HuH-7.5 (cell line): ENCODE data around the gene CDH23.

Experiments used
- DNase-seq: peaks from one replicate; pipeline ENCODE4 v3.0.0; 2011; ENCODE audit warnings: low spot score

Gene CDH23

DNA sequence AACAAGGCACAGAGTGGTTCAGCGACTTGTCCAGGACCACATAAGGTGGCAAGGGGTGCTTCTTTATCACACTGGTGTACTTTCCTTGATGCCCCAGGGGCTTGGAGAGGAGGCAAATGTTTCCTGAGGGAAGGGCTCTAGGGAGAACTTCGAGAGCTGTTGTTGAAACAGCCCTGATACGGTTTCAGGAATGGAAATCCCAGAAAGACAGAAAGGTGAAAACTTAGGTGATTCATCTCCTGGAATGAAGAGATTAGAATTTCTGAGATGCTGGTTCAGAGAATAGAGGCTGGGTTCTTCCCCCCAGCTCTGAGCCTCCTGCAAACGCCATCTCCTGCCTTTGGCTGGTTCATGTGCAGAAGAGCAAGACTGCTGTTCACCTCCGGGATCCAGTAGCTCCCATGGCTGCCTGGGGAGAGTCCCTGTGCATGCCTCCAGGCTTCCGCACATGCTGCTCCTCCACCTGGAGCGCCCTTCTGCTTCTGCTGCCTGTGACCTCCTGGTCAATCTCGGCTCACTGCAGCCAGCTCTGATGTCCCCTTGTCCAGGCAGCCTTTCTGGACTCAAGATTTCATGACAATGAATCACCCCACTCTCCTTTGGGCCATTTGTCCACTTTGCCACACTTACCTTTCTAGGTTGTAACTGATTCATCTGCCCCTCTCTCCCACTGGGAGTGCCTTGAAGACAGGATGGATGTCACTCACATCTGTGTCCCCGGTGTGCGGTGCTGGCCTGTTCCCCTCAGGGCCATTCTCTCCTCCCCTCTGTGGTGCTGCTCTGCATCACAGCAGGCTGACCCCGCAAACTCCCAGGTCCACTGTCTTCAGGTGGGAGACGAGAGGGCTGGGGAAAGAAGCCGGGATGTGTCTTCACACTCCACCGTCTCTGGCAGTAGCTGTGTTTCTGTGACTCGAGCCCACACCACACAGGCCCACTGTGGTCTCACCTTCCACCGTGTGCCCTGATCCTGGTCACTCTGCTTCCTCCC, 3.6 kb upstream of the CDH23 start:
- no peak for DNase-seq

DNA sequence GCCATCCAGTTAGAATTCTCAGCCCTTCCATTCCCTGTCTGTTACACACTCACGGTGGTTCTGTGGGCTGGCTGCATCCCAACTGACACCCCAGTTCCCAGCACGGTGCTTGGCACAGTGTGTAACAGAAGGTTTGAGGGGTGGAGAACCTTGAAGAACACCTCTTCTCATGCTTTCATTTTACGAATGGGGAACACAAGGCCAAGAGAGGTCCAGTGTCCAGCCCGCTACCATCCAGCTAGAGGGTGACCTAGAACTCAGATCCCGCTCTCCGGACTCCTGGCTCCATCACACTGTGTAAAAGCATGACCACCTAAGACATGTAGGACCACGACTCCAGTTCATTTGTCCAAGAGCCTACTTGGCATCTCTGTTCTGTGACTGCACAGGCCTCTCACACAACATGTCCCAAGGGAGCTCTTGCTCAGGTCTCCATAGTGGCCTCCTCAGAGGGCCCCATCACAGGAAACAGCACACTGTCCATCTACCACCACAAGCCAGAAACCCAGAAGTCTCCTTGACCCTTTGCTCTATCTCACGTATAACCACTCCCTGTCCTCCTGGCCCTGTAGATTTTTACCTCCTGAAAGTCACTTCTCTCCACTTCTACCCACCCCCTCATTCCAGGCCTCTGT, 2.8 kb upstream of the CDH23 start:
- no peak for DNase-seq

DNA sequence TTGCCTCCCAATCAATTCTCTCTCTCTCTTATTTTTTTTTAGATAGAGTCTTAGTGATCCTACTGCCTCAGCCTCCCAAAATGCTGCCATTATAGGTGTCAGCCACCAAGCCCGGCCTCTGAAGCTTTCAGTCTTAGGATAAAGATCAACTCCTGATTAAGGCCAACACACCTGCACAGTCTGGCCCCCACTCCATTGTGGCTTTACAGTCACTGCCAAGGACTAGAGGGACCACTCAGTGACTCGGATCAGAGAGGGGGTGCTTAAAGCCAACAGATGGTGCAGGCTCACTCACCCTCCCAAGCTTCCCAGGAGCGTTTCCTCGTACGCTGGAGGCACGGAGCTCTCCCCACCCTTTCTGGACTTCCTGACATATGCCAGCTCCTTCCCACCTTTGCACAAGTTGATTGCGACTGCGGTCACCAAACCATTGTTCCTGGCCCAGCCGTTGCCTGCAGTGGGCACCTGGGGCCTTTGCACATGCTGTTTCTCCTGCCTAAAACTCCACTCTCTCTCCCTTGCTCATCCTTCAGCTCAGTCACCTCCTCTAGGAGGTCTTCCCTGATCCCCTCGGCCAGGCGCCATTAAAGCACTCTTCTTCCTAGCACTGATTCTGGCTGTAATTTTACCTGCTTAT, 1.7 kb upstream of the CDH23 start:
- DNase-seq, result no peak

DNA sequence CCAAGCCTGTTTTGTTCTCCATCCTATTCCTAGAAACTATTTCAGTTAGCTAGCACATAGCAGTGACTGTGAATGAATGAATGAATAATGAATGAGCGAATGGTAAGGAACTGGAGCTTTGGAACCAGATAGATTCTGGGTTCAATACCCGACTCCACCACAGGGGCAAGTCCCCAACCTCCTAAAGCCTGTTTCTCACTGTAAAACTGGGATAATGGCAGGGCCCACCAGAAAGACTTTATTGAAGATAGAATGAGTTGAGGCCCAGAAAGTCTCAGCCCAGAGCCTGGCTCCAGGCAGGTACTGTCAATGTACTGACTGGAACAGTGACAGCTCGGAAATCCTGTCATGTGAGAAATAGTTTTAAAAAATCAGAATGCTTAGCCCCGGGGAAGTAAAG, 1.1 kb upstream of the CDH23 start:
- peak; percentile 49 for DNase-seq

DNA sequence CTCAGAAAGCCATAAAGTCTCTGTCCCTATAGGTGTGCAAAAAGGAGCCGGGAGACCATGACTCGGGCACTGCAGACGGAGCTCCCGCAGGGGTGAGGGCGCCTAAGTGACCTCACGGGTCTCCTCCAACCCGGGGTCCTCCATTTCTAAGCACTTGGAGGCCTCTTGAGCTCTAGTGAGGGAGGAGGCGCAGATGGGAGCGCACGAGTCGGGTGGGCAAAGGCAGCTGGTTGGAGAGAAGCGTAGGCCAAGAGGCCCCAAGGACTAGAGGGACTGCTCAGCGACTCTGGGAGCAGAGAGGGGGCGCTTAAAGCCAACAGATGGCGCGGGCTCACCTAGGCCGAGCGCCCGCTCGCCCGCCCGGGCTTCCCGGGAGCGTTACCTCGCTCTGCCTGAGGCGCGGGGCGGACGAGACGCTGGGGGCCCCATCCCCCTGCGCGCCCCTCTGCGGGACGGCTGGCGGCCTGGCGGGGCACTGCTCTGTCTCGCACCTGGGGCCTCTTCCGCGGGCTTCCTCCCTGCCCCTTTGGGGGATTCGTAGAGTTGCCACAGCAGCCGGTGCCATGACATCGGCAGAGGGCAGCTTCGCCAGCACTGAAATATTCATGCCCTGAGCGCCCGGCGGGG, 523 bp upstream of the CDH23 start:
- peak; percentile 54 for DNase-seq

DNA sequence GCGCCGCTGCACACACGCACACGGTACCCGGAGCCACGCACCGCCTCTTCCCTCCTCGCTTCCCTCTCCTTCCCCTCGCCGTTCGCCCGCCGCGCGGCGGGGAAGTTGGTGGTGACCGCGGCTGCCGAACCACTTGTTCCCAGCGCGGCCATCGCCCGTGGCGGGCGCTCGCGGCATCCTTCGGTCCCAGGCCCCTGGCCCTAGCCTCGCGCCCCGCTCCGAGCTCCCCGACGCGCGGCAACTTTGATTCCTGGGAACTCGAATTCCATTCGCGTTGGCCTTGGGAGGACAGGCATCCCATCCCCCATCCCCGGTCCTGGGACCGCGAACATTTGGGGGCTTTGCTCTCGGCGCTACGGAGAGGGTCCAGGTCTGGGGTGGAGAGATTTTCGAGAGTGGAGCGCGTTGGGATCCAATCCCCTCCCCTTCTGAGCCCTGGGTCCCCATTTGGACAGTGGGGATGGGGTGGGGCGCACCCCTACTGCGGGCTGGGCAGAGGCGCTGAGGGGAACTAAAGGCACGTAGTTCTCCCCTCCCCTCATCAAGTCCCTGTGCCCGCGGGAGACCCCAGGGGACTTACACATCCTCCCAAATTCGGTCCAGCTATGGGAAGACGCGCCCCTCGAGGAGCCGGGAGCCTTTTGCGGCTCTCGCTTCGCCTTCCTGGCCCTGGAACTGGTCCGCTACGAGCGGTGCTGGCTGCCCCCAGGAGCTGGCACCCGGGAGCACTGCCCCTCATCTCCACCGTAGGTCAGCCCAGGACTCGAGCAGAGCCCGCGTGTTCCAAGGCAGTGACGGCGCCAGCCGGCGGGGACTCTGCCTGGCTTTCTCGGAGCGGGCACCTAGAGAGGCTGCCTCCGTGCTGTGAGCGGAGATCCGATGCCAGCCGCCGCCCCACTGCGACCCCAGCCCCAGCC, 834 bp downstream of the CDH23 start:
- peak; percentile 28 for DNase-seq

DNA sequence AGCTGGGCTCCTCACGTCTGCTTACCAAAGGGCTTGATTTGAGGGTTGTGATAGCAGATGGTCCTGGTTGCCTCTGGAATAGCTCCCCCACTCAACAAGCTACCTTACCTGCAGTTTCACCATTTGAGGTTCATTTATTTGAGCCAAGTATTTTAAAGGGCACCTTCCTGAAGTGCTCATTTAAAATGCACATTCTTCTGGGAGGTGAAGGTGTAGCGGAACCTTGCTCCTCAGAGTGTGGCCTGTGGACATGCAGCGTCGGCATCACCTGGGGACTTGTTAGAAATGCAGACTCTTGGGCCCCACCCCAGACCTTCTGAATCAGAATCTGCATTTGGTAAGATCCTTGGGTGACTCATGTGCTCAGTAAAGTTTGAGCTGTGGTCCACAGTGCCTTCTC, 2.3 kb downstream of the CDH23 start:
- DNase-seq, result no peak

DNA sequence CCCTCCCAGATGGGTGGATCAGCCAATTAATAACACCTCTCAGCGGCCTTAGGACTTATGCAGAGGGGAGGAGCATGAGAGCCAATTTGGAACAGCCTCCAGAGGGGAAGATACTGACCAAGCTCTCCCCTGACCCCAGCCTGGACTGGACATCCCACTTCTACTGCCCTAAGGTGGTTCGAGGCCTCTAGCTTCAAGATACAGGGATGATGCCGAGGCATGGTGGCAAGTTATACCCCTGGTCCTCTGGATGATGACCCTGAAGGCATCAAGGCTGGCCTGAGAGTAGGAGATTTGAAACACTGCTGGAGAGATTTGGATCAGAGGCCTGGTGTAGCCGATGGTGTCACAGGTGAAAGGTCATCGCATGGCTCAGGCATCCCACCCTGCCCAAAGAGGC, 3.2 kb downstream of the CDH23 start:
- DNase-seq, result no peak

DNA sequence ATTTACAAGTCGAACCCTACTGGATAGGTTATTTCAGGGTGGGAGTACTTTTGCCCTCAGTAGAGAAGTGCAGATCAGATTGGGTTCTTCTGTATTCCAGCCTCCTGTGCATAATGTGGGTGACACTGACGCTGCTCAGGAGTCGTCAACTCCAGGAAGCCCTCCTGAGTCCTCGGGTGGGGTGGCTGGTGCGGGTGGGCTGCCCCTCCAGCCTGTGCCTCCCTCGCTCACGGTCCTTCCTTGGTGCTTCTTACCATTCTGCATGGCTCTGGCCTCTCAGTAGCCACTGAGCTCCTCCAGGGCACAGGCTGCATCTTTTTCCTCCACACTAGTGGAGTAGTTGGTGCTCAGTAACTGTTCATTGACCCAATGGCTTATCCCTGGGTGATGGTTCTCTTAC, 4.3 kb downstream of the CDH23 start:
- no peak for DNase-seq

DNA sequence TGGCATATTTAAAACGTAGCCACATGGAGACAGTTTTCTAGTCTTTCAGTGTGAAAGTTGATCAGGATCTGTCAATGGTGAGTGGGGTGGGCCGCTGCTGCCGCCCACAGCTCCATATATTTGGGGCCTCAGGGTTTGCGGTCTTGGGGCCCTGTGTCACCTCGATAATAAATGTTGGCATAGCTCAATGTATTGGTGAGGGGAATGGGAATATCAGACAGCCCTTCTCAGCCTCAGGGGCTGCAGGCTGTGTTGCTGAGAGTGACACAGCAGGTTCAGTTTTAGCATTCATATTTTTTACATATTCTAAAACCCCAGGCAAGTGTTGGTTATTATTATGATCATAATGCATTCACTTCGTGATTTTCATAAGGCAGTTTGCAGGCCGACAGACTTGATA, 5.3 kb downstream of the CDH23 start:
- DNase-seq, result no peak

DNA sequence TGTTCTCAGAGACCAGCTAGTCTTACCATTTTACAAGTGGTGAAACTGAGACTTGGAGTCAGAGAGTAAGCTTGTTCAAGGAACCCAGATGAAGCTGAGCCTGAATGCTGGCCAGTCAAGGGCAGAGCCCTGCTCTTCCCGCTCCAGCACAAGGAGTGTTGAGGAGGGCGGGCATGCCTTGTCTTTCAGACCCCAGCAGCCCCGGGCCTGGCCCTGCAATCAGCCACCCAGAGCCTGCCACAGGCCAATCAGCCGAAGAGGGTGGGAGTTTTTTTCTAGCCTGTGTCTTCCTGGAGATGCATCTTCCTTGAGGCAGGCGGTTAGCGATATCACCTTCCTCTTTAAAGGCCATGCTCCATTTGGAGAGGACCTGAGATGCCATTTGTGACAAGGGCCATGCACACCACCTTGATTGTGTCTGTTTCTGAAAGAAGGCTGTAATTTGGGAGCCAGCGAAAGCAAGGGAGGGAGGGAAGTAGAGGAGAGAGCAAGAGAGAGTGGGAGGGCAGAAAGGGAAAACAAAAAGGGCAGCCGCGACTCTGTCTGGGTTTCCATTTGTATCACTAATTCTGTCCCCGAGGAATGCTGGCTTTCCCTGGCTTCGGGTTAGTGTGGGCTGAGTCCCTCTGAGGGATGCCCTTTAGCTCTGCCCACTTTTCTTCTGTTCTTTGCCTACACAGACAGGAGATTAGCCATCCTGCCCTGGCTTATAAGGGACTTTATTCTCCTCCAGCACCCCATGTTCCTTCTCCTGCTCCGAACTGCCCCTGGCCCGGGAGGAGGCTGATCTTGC, 8.0 kb downstream of the CDH23 start:
- no peak for DNase-seq

DNA sequence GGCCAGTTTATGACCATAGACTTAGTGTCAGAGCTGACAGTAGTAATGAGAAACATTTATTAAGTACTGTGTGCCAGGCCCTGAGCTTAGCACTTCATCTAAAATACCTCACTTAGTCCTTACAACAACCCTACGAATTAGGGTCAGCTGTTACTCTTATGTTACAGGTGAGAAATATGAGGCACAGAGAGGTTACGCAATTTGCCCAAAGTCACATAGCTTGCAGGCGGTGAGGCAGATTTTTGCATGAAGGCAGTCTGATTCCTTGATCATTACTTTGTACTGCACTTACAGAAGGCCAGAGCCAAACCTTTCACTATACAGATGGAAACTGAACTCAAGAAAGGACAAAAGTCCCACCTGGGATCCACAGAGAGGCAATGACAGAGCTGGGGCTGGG, 10.2 kb downstream of the CDH23 start:
- no peak for DNase-seq

DNA sequence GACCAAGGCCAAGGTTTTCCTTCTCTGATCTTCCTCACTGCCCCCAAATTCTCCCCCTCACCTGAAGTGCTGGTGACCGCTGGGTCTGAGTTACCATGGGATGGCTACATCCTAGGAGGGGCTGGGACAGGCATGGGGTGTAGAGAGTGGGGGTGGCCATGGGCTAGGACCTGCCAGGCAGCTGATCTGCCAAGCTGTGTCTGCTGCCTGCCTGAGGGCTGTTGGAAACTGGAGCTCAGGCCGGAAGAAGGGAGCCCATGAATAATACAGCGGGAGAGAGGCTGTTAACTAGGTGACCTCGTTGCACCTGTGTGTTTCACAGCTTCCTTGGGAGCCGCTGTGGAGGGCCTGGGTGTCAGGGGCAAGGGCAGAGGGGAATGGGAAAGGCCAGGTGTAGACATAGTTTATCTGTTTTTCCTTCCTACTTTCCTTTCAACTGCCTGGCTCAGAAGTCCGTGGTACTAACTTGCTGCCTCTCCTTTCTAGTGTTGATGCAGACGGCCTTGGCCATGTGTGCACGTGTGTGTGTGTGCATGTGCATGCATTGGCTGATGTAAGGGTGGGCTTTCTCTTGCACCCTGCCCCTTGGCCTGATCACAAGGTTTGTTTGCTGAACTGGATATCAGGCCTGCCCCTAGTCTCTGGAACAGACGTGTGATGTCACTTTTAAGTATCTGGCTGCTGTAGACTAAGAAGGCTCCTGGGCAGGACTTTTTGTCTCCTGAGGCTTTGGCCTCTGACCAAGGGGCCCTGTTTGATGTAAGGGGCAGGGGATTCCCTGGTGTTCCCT, 11.9 kb downstream of the CDH23 start:
- DNase-seq, result no peak

DNA sequence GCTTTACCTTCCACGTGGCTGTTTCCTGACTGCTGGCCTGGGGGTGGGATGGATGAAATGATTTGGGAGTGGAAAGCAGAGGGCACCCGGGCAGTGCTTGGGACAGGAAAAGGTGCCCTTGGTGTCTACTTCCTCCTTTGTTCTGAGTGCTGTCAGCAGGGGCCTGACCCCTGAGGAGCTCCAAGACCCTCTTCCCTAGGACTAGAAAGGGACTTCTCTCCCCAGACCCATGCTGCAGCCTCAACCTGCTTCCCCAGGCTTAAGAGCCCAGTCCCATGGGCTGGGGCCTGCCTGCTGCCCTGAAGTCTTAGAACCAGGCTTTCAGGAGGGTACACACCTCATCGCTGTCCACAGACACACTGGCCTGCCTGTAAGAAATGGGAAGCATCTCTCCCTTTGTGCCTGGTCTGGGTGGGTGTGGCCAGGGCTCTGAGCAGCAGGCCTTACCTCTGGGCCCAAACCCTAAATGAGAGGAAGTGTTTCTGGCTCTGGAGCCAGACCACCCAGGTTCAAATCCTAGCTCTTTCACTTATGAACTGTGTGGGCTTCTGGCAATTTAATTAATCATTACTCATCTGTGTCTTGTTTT, 12.9 kb downstream of the CDH23 start:
- no peak for DNase-seq

DNA sequence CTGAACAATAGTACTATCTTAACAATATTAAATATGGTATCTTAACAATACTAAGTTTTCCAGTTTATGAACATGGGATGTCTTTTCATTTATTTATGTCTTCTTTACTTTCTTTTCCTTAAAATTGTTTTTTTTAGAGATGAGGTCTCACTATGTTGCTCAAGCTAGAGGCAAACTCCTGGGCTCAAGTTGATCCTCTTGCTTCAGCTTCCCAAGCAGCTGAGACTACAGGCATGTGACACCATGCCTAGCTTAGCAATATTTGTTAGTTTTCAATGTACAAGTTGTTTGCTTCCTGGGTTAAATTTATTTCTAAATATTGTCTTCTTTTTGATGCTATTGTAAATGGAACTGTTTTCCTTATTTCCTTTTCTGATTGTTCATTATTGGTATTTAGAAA, 16.9 kb downstream of the CDH23 start:
- no peak for DNase-seq

DNA sequence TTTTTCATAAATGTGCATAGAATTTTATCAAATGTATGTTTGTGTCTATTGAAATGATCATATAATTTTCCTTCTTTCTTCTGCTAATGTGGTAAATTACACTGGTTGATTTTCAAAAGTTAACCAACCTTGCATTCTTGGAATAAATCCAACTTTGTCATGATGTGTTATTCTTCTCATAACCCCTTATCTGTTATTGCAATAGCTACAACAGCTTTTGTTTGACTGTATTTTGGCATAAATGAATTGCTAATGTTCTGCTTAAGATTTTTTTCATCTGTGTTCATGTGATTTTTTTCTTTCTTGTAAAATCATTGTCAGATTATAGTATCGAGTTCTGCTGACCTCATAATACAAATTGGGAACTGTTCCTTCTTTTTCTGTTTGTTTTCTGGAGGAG, 17.6 kb downstream of the CDH23 start:
- DNase-seq, result no peak

DNA sequence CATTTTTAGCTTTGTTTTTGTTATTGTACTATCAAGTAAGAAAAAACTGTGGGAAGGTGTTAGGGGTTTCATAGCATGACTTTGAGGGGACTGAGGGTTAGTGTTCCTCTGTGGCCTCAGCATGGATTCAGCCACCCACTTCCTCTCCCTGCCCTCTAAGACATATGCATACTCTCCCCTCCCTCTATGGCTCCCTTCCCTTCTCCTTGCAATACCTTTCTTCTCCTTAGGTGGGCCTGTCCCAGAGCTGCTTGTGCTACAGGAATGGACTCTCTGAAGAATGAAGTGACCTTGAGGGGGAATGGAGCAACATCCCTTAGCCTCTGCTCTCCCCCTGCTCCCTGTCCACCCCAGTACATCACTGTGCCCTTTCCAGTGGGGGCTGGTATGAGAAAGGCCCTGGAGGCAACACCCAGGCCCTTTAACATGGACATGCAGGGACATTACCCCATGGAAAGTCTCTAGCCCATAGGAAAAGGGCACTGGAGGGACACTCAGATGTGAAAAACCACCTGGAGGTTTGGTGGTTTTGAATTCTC, 22.4 kb downstream of the CDH23 start:
- DNase-seq, result no peak

DNA sequence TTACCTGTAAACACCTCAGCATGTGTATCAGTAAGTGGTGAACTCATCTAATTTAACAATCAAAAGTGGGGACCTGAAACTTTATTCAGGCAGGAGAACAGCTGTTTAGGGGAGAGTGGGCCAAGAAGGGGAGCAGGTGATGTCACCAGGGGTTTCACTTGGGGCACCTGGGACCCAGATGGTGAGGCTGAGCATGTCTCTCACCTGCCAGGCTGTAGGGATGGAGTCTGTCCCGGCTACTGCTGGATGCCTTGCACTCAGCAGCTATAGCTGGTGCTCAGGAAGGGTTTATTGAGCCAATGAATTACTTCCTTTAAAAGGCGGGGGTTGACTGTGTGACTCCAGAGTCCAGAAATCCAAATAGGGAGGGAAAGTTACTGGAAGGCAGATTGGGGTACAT, 23.0 kb downstream of the CDH23 start:
- no peak for DNase-seq

DNA sequence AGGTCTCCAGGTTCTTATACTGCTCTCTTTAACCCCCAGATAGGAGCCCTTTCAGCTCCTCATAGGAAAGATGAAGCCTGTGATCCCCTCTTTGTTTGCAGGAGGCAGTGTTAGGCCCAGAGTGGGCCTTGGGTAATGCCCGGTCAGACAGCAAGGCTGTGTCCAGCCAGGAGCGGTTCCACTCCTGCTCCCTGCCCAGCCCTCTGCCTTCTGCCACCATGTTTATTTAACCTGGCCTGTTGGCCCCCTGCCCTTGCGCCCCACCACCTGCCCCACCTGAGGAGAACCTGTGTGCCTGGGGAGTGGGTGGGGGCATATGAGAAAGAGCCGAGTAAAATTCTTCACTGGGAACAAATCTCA, 24.3 kb downstream of the CDH23 start:
- DNase-seq, result no peak
